Liver (tissue), 9 donors: Measurements from ENCODE around the gene POC1A. TPM values are rescaled to one million over a fixed set of nuclear protein-coding genes. Genes with fewer than 3 reads are reported as not detected.

Source experiments
- DNase-seq: peaks from one replicate; pipeline ENCODE4 v3.0.0-alpha.2; 2017; ENCODE audit warnings: low spot score
- H3K27ac ChIP-seq, 2 donors: one replicate each; pipeline ENCODE4 v1.7.0; 2013; ENCODE audit warnings: inconsistent platforms in 2 of 2, low read length in 2 of 2, control low read depth in 1 of 2, low read depth in 1 of 2, mild to moderate bottlenecking in 1 of 2
- H3K27me3 ChIP-seq, 4 donors: one replicate each; pipeline versions ENCODE4 v1.6.1 to v1.7.0; 2013; ENCODE audit warnings: low read length in 3 of 4, inconsistent platforms in 1 of 4, mild to moderate bottlenecking in 1 of 4, moderate library complexity in 1 of 4; ENCODE audit not compliant: control insufficient read depth in 4 of 4, insufficient read depth in 4 of 4
- H3K36me3 ChIP-seq, 4 donors: one replicate each; pipeline versions ENCODE4 v1.6.1 to v1.7.0; 2013; ENCODE audit warnings: low read length in 3 of 4, mild to moderate bottlenecking in 3 of 4, low read depth in 1 of 4, moderate library complexity in 1 of 4; ENCODE audit not compliant: control insufficient read depth in 4 of 4, insufficient read depth in 3 of 4
- H3K4me1 ChIP-seq, 4 donors: one replicate each; pipeline versions ENCODE4 v1.6.1 to v1.7.0; 2013; ENCODE audit warnings: low read length in 3 of 4, mild to moderate bottlenecking in 3 of 4, moderate library complexity in 1 of 4; ENCODE audit not compliant: control insufficient read depth in 4 of 4, insufficient read depth in 4 of 4
- H3K4me3 ChIP-seq, 3 donors: one replicate each; pipeline versions ENCODE4 v1.6.1 to v1.7.0; 2013; ENCODE audit warnings: low read length in 3 of 3, control low read depth in 1 of 3, low read depth in 1 of 3, mild to moderate bottlenecking in 1 of 3
- H3K9ac ChIP-seq, 2 donors: one replicate each; pipeline ENCODE4 v1.7.0; 2013; ENCODE audit warnings: low read length in 2 of 2, mild to moderate bottlenecking in 2 of 2, moderate library complexity in 2 of 2, control low read depth in 1 of 2, low read depth in 1 of 2
- H3K9me3 ChIP-seq, 4 donors: one replicate each; pipeline versions ENCODE4 v1.6.1 to v1.7.0; 2013; ENCODE audit warnings: low read length in 3 of 4; ENCODE audit not compliant: control insufficient read depth in 4 of 4
- ATF3 ChIP-seq: IDR thresholded peaks from 2 replicates; pipeline ENCODE4 v1.6.1; 2016; ENCODE audit warnings: antibody characterized with exemption
- CTCF ChIP-seq: fragments of 150-350 bp; IDR thresholded peaks from 2 replicates; pipeline ENCODE4 v1.5.1; 2017; ENCODE audit warnings: improper control_type of control experiment, low read depth, low read length; ENCODE audit not compliant: missing input control
- EGR1 ChIP-seq, 2 donors: IDR thresholded peaks; 2 replicates each; pipeline ENCODE4 v1.6.1; 2016 to 2018; ENCODE audit warnings: antibody characterized with exemption in 2 of 2, low read depth in 2 of 2
- FOXA2 ChIP-seq: IDR thresholded peaks from 2 replicates; pipeline ENCODE4 v1.6.1; 2016; ENCODE audit warnings: antibody characterized with exemption
- GABPA ChIP-seq, 2 donors: IDR thresholded peaks in 1 of 2; conservative IDR thresholded peaks in 1 of 2; 2 replicates each; pipeline ENCODE4 v1.6.1; 2016; ENCODE audit warnings: antibody characterized with exemption in 2 of 2, mild to moderate bottlenecking in 1 of 2, moderate library complexity in 1 of 2
- HNF4A ChIP-seq, 2 donors: conservative IDR thresholded peaks; 2 replicates each; pipeline ENCODE4 v1.6.1; 2016; ENCODE audit warnings: antibody characterized with exemption in 2 of 2, mild to moderate bottlenecking in 2 of 2
- HNF4G ChIP-seq: IDR thresholded peaks from 2 replicates; pipeline ENCODE4 v1.6.1; 2016; ENCODE audit warnings: antibody characterized with exemption
- JUND ChIP-seq, 2 donors: IDR thresholded peaks; 2 replicates each; pipeline ENCODE4 v1.6.1; 2016; ENCODE audit warnings: antibody characterized with exemption in 2 of 2
- NR2F2 ChIP-seq: IDR thresholded peaks from 2 replicates; pipeline ENCODE4 v1.6.1; 2016; ENCODE audit warnings: antibody characterized with exemption
- RAD21 ChIP-seq, 2 donors: IDR thresholded peaks; 2 replicates each; pipeline ENCODE4 v1.6.1; 2016; ENCODE audit warnings: antibody characterized with exemption in 2 of 2, mild to moderate bottlenecking in 2 of 2
- REST ChIP-seq: IDR thresholded peaks from 2 replicates; pipeline ENCODE4 v1.6.1; 2016; ENCODE audit warnings: antibody characterized with exemption, mild to moderate bottlenecking
- RXRA ChIP-seq, 2 donors: IDR thresholded peaks; 2 replicates each; pipeline ENCODE4 v1.6.1; 2017 to 2018; ENCODE audit warnings: antibody characterized with exemption in 2 of 2, mild to moderate bottlenecking in 1 of 2
- SP1 ChIP-seq: IDR thresholded peaks from 2 replicates; pipeline ENCODE4 v1.6.1; 2018; ENCODE audit warnings: antibody characterized with exemption, mild to moderate bottlenecking
- TAF1 ChIP-seq: conservative IDR thresholded peaks from 2 replicates; pipeline ENCODE4 v1.6.1; 2016; ENCODE audit warnings: antibody characterized with exemption, mild to moderate bottlenecking
- YY1 ChIP-seq: IDR thresholded peaks from 2 replicates; pipeline ENCODE4 v1.6.1; 2016; ENCODE audit warnings: antibody characterized with exemption, mild to moderate bottlenecking
- ZBTB33 ChIP-seq: IDR thresholded peaks from 2 replicates; pipeline ENCODE4 v1.6.1; 2016; ENCODE audit warnings: antibody characterized with exemption
- WGBS: extraction: QIAGEN DNeasy Blood & Tissue Kit; methylation state at CpG from one replicate; pipeline ENCODE4 v1.1.7; 2013; 5-methylcytosine and 5-hydroxymethylcytosine counted together
- polyA plus RNA-seq, 2 donors: library from polyadenylated mRNA; stranded (reverse) in 1 of 2; unstranded in 1 of 2; fragments of 200-250 nt in 1 of 2; fragments of >200 nt in 1 of 2; fragmentation: Nextera tagmentation in 1 of 2; extraction: Ambion mirVana in 1 of 2; gene quantifications; one replicate each; pipeline versions ENCODE4 v1.2.1 to v1.2.3, GENCODE V29; 2013 to 2015
- total RNA-seq, 2 donors: library from RNA; depleted of rRNA; stranded (reverse); fragments of >200 nt; gene quantifications; one replicate each; pipeline ENCODE4 v1.2.3, GENCODE V29; 2014
- donor health status: healthy.
- donor health status: healthy.
- donor health status: healthy.
- donor health status: healthy.
- donor health status: healthy.

POC1A gene
- total and polyA plus RNA-seq, 4 donors = 1.4 to 12.7 (median 4.8) TPM

GRCh38 chr3:52036222-52036694 is 118.0 kb downstream of the POC1A start:
- peaks cover 0 to under 1% (median 0%) of the 10 kb centered on the region in 4 donors for H3K9me3 ChIP-seq
- no peak overlapping the region for H3K9ac ChIP-seq
- DNase-seq = no peak
- no peak overlapping the region for H3K27ac ChIP-seq
- no peaks in the 10 kb centered on the region for H3K36me3 ChIP-seq
- no peaks in the 10 kb centered on the region for H3K27me3 ChIP-seq
- TF ChIP-seq GABPA (IDR thresholded peaks at IDR 0.05 in 1 of 2, conservative IDR thresholded peaks at IDR 0.05 in 1 of 2) (no peak), SP1 (no peak), TAF1 (no peak), HNF4A (conservative IDR thresholded peaks at IDR 0.05) (no peak), RXRA (IDR thresholded peaks at IDR 0.05) (no peak), EGR1 (IDR thresholded peaks at IDR 0.05; ENCODE audit: low read depth in 2 of 2) (no peak), REST (no peak), NR2F2 (no peak), JUND (IDR thresholded peaks at IDR 0.05) (no peak), YY1 (no peak), ATF3 (no peak), RAD21 (IDR thresholded peaks at IDR 0.05) (no peak), HNF4G (no peak), ZBTB33 (no peak), CTCF (no peak)
- WGBS = 95% methylated on average over 5 of the region's 5 CpGs
- H3K4me1 ChIP-seq = peaks cover 0 to 11% (median 4%) of the 10 kb centered on the region in 4 donors
- H3K4me3 ChIP-seq = no peak overlapping the region

- Histone ChIP-seq H3K27ac (no peak overlapping the region), H3K4me3 (no peak overlapping the region), H3K9ac (no peak overlapping the region), H3K4me1 (peaks cover 0 to 8% (median 2%) of the 10 kb centered on the region in 4 donors), H3K36me3 (no peaks in the 10 kb centered on the region), H3K27me3 (no peaks in the 10 kb centered on the region), H3K9me3 (peaks cover 0 to 2% (median 0%) of the 10 kb centered on the region in 4 donors)
- 91% methylated on average over 3 of the region's 3 CpGs for WGBS
- no peak for DNase-seq
- TF ChIP-seq YY1 (no peak), GABPA (IDR thresholded peaks at IDR 0.05 in 1 of 2, conservative IDR thresholded peaks at IDR 0.05 in 1 of 2) (no peak), FOXA2 (no peak), EGR1 (IDR thresholded peaks at IDR 0.05; ENCODE audit: low read depth in 2 of 2) (no peak)
Measured at GRCh38 chr3:52034651-52035050, 119.6 kb downstream of the POC1A start.
